HCEC 1CT (cell line): ENCODE measurements around the gene SLC38A8.

Experiments used
- DNase-seq: peaks from one replicate; pipeline ENCODE4 v3.0.0-alpha.2; 2017

Gene SLC38A8

GRCh38 chr16:84042308-84042878 is at the start of gene SLC38A8:
Gene SLC38A8 (minus strand): TSS chr16:84042795. CDS start chr16:84042157, 638 bp downstream.
- DNase-seq: no peak

- no peak for DNase-seq
Measured at GRCh38 chr16:84091460-84091859, 48.9 kb upstream of the SLC38A8 start.

- no peak for DNase-seq
Measured at GRCh38 chr16:84090211-84090610, 47.6 kb upstream of the SLC38A8 start.

- DNase-seq: no peak
Measured at GRCh38 chr16:84088695-84089395, 46.2 kb upstream of the SLC38A8 start.

GRCh38 chr16:84087466-84088151 is 45.0 kb upstream of the SLC38A8 start:
- DNase-seq: no peak

GRCh38 chr16:84087001-84087400 is 44.4 kb upstream of the SLC38A8 start:
- DNase-seq: no peak

GRCh38 chr16:84086341-84086740 is 43.7 kb upstream of the SLC38A8 start:
- DNase-seq: no peak

- no peak for DNase-seq
Measured at GRCh38 chr16:84085773-84086172, 43.2 kb upstream of the SLC38A8 start.

- DNase-seq: no peak
Measured at GRCh38 chr16:84085271-84085667, 42.7 kb upstream of the SLC38A8 start.

GRCh38 chr16:84084570-84085270 is 42.1 kb upstream of the SLC38A8 start:
- DNase-seq: peak; percentile 47

- DNase-seq: no peak
Measured at GRCh38 chr16:84082835-84083569, 40.4 kb upstream of the SLC38A8 start.

- DNase-seq: no peak
Measured at GRCh38 chr16:84082110-84082509, 39.5 kb upstream of the SLC38A8 start.

- no peak for DNase-seq
Measured at GRCh38 chr16:84081446-84081989, 38.9 kb upstream of the SLC38A8 start.

- DNase-seq: no peak
Measured at GRCh38 chr16:84080813-84081212, 38.2 kb upstream of the SLC38A8 start.

- DNase-seq: no peak
Measured at GRCh38 chr16:84080378-84080777, 37.8 kb upstream of the SLC38A8 start.

- no peak for DNase-seq
Measured at GRCh38 chr16:84079664-84080063, 37.1 kb upstream of the SLC38A8 start.

GRCh38 chr16:84075376-84075775 is 32.8 kb upstream of the SLC38A8 start:
- no peak for DNase-seq

GRCh38 chr16:84074721-84075120 is 32.1 kb upstream of the SLC38A8 start:
- DNase-seq: no peak

GRCh38 chr16:84072014-84072413 is 29.4 kb upstream of the SLC38A8 start:
- no peak for DNase-seq

- DNase-seq: no peak
Measured at GRCh38 chr16:84071121-84071520, 28.5 kb upstream of the SLC38A8 start.

- DNase-seq: no peak
Measured at GRCh38 chr16:84069540-84069939, 26.9 kb upstream of the SLC38A8 start.

- no peak for DNase-seq
Measured at GRCh38 chr16:84068783-84069462, 26.3 kb upstream of the SLC38A8 start.
